PC-9 (cell line): ENCODE data around the gene BTBD1. TPM values are rescaled to one million over a fixed set of nuclear protein-coding genes. Genes with fewer than 3 reads are reported as not detected.

ENCODE experiments used
- BruUV-seq: library from RNA; stranded (reverse); fragments of 400-500 nt; replicated peaks from 2 replicates; lab custom pipeline; 2021; lab: Mats Ljungman, UMichigan
- CTCF ChIA-PET: fragments of 300-600 bp; sonication (Branson Sonifier 250); formaldehyde crosslinking; loops from one replicate; lab custom pipeline; 2022; ENCODE audit warnings: antibody characterized with exemption; lab: Charles Lee
- POLR2A ChIA-PET: fragments of 300-600 bp; sonication (Branson Sonifier 250); formaldehyde crosslinking; loops from one replicate; lab custom pipeline; 2022; ENCODE audit warnings: antibody characterized with exemption; ENCODE audit not compliant: unreplicated experiment; lab: Charles Lee
- DNase-seq, 2 experiments: peaks; one replicate each; pipeline versions ENCODE4 v3.0.0 to v3.0.0-alpha.2; 2015 to 2022; ENCODE audit warnings: mixed read lengths in 1 of 2
- H2AFZ ChIP-seq: fragments of 200-600 bp; sonication (generic); 2 replicates; pipeline ENCODE4 v1.8.1; 2017; ENCODE audit warnings: antibody characterized with exemption
- H3F3A ChIP-seq: fragments of 200-600 bp; sonication (generic); 2 replicates; pipeline ENCODE4 v1.8.1; 2017; ENCODE audit warnings: antibody characterized with exemption, mild to moderate bottlenecking, low read depth; ENCODE audit not compliant: insufficient read depth
- H3K27ac ChIP-seq: fragments of 200-600 bp; sonication (generic); 2 replicates; pipeline ENCODE4 v1.6.1; 2016; ENCODE audit warnings: mixed run types
- H3K27me3 ChIP-seq: fragments of 200-600 bp; sonication (generic); 2 replicates; pipeline ENCODE4 v1.6.1; 2016; ENCODE audit warnings: low read depth, mixed run types; ENCODE audit not compliant: insufficient read depth
- H3K36me3 ChIP-seq: fragments of 200-600 bp; sonication (generic); 2 replicates; pipeline ENCODE4 v1.6.1; 2016; ENCODE audit warnings: low read depth, mixed run types
- H3K4me1 ChIP-seq: fragments of 200-600 bp; sonication (generic); replicated peaks from 2 replicates; pipeline ENCODE4 v1.6.1; 2016; ENCODE audit warnings: mixed run types; ENCODE audit not compliant: insufficient read depth
- H3K4me2 ChIP-seq: fragments of 200-600 bp; sonication (generic); 2 replicates; pipeline ENCODE4 v1.6.1; 2017; ENCODE audit warnings: mixed run types
- H3K4me3 ChIP-seq: fragments of 200-600 bp; sonication (generic); 2 replicates; pipeline ENCODE4 v1.6.1; 2016; ENCODE audit warnings: mixed run types
- H3K79me2 ChIP-seq: fragments of 200-600 bp; sonication (generic); 2 replicates; pipeline ENCODE4 v1.6.1; 2017; ENCODE audit warnings: low read depth, mixed run types
- H3K9me2 ChIP-seq: fragments of 200-600 bp; sonication (generic); 2 replicates; pipeline ENCODE4 v1.8.1; 2017; ENCODE audit warnings: mild to moderate bottlenecking; ENCODE audit not compliant: insufficient read depth
- H3K9me3 ChIP-seq: fragments of 200-600 bp; sonication (generic); 2 replicates; pipeline ENCODE4 v1.8.1; 2016; ENCODE audit warnings: low read depth; ENCODE audit not compliant: insufficient read depth
- H4K20me1 ChIP-seq: fragments of 200-600 bp; sonication (generic); 2 replicates; pipeline ENCODE4 v1.8.1; 2017; ENCODE audit not compliant: insufficient read depth
- CTCF ChIP-seq: fragments of 200-600 bp; sonication (generic); conservative IDR thresholded peaks from 2 replicates; pipeline ENCODE4 v1.6.1; 2017; ENCODE audit warnings: mixed run types, antibody characterized with exemption, mild to moderate bottlenecking, moderate library complexity
- EZH2 ChIP-seq: fragments of 200-600 bp; sonication (generic); IDR thresholded peaks from 2 replicates; pipeline ENCODE4 v1.8.0; 2017; ENCODE audit warnings: antibody characterized with exemption, low read depth
- intact Hi-C: fragments of 100-400 bp; cut with micrococcal nuclease; formaldehyde crosslinking; loops from one replicate; pipeline ENCODE4 v1.10.0; 2022; ENCODE audit not compliant: unreplicated experiment
- total RNA-seq: library from RNA; stranded (reverse); gene quantifications from 2 replicates; pipeline ENCODE4 v1.2.3, GENCODE V29; 2021

BTBD1 gene
- total RNA-seq, 1 experiment from 2014 or later = 28.2 TPM

GRCh38 chr15:83114856-83115255 is 47.8 kb upstream of the BTBD1 start:
- POLR2A ChIA-PET = no interaction called here
- no peak overlapping the region for H2AFZ ChIP-seq

GRCh38 chr15:83113881-83114674 is 47.0 kb upstream of the BTBD1 start:
- POLR2A ChIA-PET = no interaction called here
- H2AFZ ChIP-seq = no peak overlapping the region
- H3K9me3 ChIP-seq = no peaks in the 10 kb centered on the region
- H3K27me3 ChIP-seq = no peaks in the 10 kb centered on the region
- no peak overlapping the region for H3K27ac ChIP-seq
- DNase-seq = no peak
- H4K20me1 ChIP-seq = no peaks in the 10 kb centered on the region
- H3F3A ChIP-seq = no peaks in the 10 kb centered on the region
- H3K79me2 ChIP-seq = no peaks in the 10 kb centered on the region
- BruUV-seq = no TSS peak
- H3K9me2 ChIP-seq = no peaks in the 10 kb centered on the region
- H3K36me3 ChIP-seq = no peaks in the 10 kb centered on the region
- H3K4me2 ChIP-seq = no peak overlapping the region
- intact Hi-C loops = no loop called here
- CTCF ChIA-PET = no interaction called here
- TF ChIP-seq CTCF (no peak), EZH2 (no peak)
- H3K4me1 ChIP-seq = no peaks in the 10 kb centered on the region
- H3K4me3 ChIP-seq = no peak overlapping the region

More at GRCh38 chr15:83114856-83115255, 47.8 kb upstream of the BTBD1 start:
- Histone ChIP-seq H3K27ac (no peak overlapping the region), H3K9me2 (no peaks in the 10 kb centered on the region), H3K27me3 (no peaks in the 10 kb centered on the region), H3K4me3 (no peak overlapping the region), H3F3A (no peaks in the 10 kb centered on the region), H3K36me3 (no peaks in the 10 kb centered on the region), H3K4me2 (no peak overlapping the region), H3K9me3 (no peaks in the 10 kb centered on the region), H4K20me1 (no peaks in the 10 kb centered on the region), H3K79me2 (no peaks in the 10 kb centered on the region), H3K4me1 (no peaks in the 10 kb centered on the region)
- CTCF ChIA-PET = no interaction called here
- TF ChIP-seq CTCF (no peak), EZH2 (no peak)
- BruUV-seq = no TSS peak
- DNase-seq = no peak
- intact Hi-C loops = no loop called here

- CTCF ChIA-PET = no interaction called here
- no peaks in the 10 kb centered on the region for H3K79me2 ChIP-seq
- intact Hi-C loops = no loop called here
- no TSS peak for BruUV-seq
- no peaks in the 10 kb centered on the region for H4K20me1 ChIP-seq
- H3K9me3 ChIP-seq = no peaks in the 10 kb centered on the region
- no peaks in the 10 kb centered on the region for H3K36me3 ChIP-seq
- H3K27ac ChIP-seq = no peak overlapping the region
- no peaks in the 10 kb centered on the region for H3K27me3 ChIP-seq
- no peak for DNase-seq
- H3F3A ChIP-seq = no peaks in the 10 kb centered on the region
- no peaks in the 10 kb centered on the region for H3K4me1 ChIP-seq
- H3K4me3 ChIP-seq = no peak overlapping the region
- POLR2A ChIA-PET = no interaction called here
- TF ChIP-seq CTCF (no peak), EZH2 (no peak)
- H2AFZ ChIP-seq = no peak overlapping the region
- H3K4me2 ChIP-seq = no peak overlapping the region
- H3K9me2 ChIP-seq = no peaks in the 10 kb centered on the region
Measured at GRCh38 chr15:83112956-83113299, 45.9 kb upstream of the BTBD1 start.
